HCT116 (cell line): ENCODE measurements around the gene UBL4B.

Experiments used
- YY1 ChIP-seq: IDR thresholded peaks from 2 replicates; pipeline ENCODE4 v1.6.1; 2011; ENCODE audit warnings: low read length, low read depth, moderate library complexity, mild to moderate bottlenecking; ENCODE audit not compliant: insufficient replicate concordance; ENCODE audit errors: extremely low read depth
- TF ChIP-seq, protein P1 (sequence below): IDR thresholded peaks from 2 replicates; pipeline ENCODE4 v1.6.1; 2012; ENCODE audit warnings: low read depth
- TF ChIP-seq, protein P2 (sequence below), 3 experiments: fragments of 200-600 bp in 1 of 3; sonication (generic) in 1 of 3; IDR thresholded peaks in 2 of 3; conservative IDR thresholded peaks in 1 of 3; 2 replicates each; pipeline ENCODE4 v1.5.1; 2012 to 2017; ENCODE audit warnings: low read depth in 2 of 3, low read length in 2 of 3, antibody characterized with exemption in 1 of 3, borderline replicate concordance in 1 of 3, control low read depth in 1 of 3, mild to moderate bottlenecking in 1 of 3, mixed read lengths in 1 of 3, mixed run types in 1 of 3, moderate library complexity in 1 of 3; ENCODE audit not compliant: insufficient read depth in 1 of 3
- TF ChIP-seq, protein P3 (sequence below): IDR thresholded peaks from 2 replicates; pipeline ENCODE4 v1.6.1; 2012

DNA sequence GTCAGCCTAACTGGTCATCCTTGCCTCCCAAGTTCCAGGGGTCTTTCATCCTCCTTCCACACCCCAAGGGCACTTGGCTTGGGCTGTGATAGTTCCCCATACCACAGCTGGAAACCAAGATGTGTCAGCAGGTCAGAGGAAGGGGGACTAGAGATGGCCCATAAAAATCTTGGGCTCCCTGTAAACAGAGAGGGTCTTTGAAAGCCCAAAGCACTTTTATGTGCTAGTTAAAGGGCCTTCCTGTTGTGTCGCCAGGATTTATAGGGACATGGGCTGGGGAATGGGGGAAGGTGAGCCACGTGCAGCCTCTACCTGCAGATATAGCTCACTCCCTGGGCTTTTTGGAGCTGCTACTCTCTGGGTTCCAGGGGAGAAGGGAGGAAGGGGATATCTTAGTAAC lies 11.9 kb upstream of the UBL4B start:
- TF ChIP-seq, protein P1, sequence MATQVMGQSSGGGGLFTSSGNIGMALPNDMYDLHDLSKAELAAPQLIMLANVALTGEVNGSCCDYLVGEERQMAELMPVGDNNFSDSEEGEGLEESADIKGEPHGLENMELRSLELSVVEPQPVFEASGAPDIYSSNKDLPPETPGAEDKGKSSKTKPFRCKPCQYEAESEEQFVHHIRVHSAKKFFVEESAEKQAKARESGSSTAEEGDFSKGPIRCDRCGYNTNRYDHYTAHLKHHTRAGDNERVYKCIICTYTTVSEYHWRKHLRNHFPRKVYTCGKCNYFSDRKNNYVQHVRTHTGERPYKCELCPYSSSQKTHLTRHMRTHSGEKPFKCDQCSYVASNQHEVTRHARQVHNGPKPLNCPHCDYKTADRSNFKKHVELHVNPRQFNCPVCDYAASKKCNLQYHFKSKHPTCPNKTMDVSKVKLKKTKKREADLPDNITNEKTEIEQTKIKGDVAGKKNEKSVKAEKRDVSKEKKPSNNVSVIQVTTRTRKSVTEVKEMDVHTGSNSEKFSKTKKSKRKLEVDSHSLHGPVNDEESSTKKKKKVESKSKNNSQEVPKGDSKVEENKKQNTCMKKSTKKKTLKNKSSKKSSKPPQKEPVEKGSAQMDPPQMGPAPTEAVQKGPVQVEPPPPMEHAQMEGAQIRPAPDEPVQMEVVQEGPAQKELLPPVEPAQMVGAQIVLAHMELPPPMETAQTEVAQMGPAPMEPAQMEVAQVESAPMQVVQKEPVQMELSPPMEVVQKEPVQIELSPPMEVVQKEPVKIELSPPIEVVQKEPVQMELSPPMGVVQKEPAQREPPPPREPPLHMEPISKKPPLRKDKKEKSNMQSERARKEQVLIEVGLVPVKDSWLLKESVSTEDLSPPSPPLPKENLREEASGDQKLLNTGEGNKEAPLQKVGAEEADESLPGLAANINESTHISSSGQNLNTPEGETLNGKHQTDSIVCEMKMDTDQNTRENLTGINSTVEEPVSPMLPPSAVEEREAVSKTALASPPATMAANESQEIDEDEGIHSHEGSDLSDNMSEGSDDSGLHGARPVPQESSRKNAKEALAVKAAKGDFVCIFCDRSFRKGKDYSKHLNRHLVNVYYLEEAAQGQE: no peak
- TF ChIP-seq YY1: no peak
- TF ChIP-seq, protein P2, sequence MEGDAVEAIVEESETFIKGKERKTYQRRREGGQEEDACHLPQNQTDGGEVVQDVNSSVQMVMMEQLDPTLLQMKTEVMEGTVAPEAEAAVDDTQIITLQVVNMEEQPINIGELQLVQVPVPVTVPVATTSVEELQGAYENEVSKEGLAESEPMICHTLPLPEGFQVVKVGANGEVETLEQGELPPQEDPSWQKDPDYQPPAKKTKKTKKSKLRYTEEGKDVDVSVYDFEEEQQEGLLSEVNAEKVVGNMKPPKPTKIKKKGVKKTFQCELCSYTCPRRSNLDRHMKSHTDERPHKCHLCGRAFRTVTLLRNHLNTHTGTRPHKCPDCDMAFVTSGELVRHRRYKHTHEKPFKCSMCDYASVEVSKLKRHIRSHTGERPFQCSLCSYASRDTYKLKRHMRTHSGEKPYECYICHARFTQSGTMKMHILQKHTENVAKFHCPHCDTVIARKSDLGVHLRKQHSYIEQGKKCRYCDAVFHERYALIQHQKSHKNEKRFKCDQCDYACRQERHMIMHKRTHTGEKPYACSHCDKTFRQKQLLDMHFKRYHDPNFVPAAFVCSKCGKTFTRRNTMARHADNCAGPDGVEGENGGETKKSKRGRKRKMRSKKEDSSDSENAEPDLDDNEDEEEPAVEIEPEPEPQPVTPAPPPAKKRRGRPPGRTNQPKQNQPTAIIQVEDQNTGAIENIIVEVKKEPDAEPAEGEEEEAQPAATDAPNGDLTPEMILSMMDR (IDR thresholded peaks at IDR 0.05 in 2 of 3, conservative IDR thresholded peaks at IDR 0.05 in 1 of 3; ENCODE audit: borderline replicate concordance in 1 of 3, insufficient read depth in 1 of 3, low read depth in 2 of 3, low read length in 2 of 3): no peak
- TF ChIP-seq, protein P3, sequence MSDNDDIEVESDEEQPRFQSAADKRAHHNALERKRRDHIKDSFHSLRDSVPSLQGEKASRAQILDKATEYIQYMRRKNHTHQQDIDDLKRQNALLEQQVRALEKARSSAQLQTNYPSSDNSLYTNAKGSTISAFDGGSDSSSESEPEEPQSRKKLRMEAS: no peak
